SU-DHL-6 (cell line): Measurements from ENCODE around the gene CHRNA7.

ENCODE experiments used
- H2AFZ ChIP-seq: fragments of 200-600 bp; sonication (generic); 2 replicates; pipeline ENCODE4 v1.6.1; 2014; ENCODE audit warnings: low read depth, mild to moderate bottlenecking, moderate library complexity, mixed read lengths, antibody characterized with exemption, low read length; ENCODE audit not compliant: severe bottlenecking
- H3F3A ChIP-seq: fragments of 200-600 bp; shearing (Covaris generic); 2 replicates; pipeline ENCODE4 v1.6.0; 2016; ENCODE audit warnings: antibody characterized with exemption, mild to moderate bottlenecking; ENCODE audit not compliant: insufficient read depth
- H3K27ac ChIP-seq: fragments of 200-600 bp; sonication (generic); 2 replicates; pipeline ENCODE4 v1.5.1; 2016; ENCODE audit warnings: low read depth, mild to moderate bottlenecking, low read length, moderate library complexity, mixed read lengths
- H3K27me3 ChIP-seq: fragments of 200-600 bp; sonication (generic), shearing (Covaris generic); 2 replicates; pipeline ENCODE4 v1.6.0; 2014; ENCODE audit warnings: mild to moderate bottlenecking, low read length
- H3K36me3 ChIP-seq: fragments of 200-600 bp; sonication (generic); 2 replicates; pipeline ENCODE4 v1.6.1; 2014; ENCODE audit warnings: mild to moderate bottlenecking, low read length, mixed read lengths
- H3K4me2 ChIP-seq: fragments of 300-600, 200-600 bp; shearing (Covaris generic), sonication (generic); 2 replicates; pipeline ENCODE4 v1.6.0; 2014; ENCODE audit warnings: low read length, low read depth, mild to moderate bottlenecking; ENCODE audit not compliant: poor library complexity, severe bottlenecking
- H3K4me3 ChIP-seq: fragments of 200-600 bp; sonication (generic); 2 replicates; pipeline ENCODE4 v1.5.1; 2014; ENCODE audit warnings: antibody characterized with exemption, low read length, mild to moderate bottlenecking, mixed read lengths; ENCODE audit not compliant: insufficient read depth, poor library complexity, severe bottlenecking
- H3K79me2 ChIP-seq: fragments of 200-600 bp; sonication (generic); 2 replicates; pipeline ENCODE4 v1.6.1; 2014; ENCODE audit warnings: mild to moderate bottlenecking, low read length, moderate library complexity; ENCODE audit not compliant: insufficient read depth
- H3K9ac ChIP-seq: fragments of 200-600 bp; sonication (generic); 2 replicates; pipeline ENCODE4 v1.7.0; 2014; ENCODE audit warnings: mild to moderate bottlenecking, low read length
- H3K9me2 ChIP-seq: fragments of 200-600 bp; sonication (generic); replicated peaks from 2 replicates; pipeline ENCODE4 v1.6.1; 2014; ENCODE audit warnings: low read length; ENCODE audit not compliant: insufficient read depth
- H3K9me3 ChIP-seq: fragments of 200-600 bp; sonication (generic); 2 replicates; pipeline ENCODE4 v1.6.1; 2014; ENCODE audit warnings: low read length, mixed read lengths; ENCODE audit not compliant: insufficient read depth
- H4K20me1 ChIP-seq: fragments of 200-600 bp; sonication (generic); 2 replicates; pipeline ENCODE4 v1.6.1; 2014; ENCODE audit warnings: low read depth, mild to moderate bottlenecking, antibody characterized with exemption, low read length, moderate library complexity, mixed read lengths
- EZH2phosphoT487 ChIP-seq: fragments of 200-600 bp; sonication (generic), shearing (Covaris generic); conservative IDR thresholded peaks from 2 replicates; pipeline ENCODE4 v1.6.1; 2018; ENCODE audit warnings: mild to moderate bottlenecking, antibody characterized with exemption, low read length, moderate library complexity, mixed read lengths
- TF ChIP-seq, protein P1 (sequence below): fragments of 200-600 bp; sonication (generic); IDR thresholded peaks from one replicate; pipeline ENCODE4 v1.5.1; 2017; ENCODE audit warnings: antibody characterized with exemption, mild to moderate bottlenecking, low read length, moderate library complexity; ENCODE audit not compliant: insufficient read depth, poor library complexity, severe bottlenecking

Gene CHRNA7

GRCh38 chr15:32106401-32107381 is 76.4 kb downstream of the CHRNA7 start:
- H3K36me3 ChIP-seq = no peaks in the 10 kb centered on the region
- no peaks in the 10 kb centered on the region for H3F3A ChIP-seq
- H3K27ac ChIP-seq = no peak overlapping the region
- H3K4me2 ChIP-seq = no peak overlapping the region
- H3K9ac ChIP-seq = no peak overlapping the region
- no peak for TF ChIP-seq EZH2phosphoT487
- TF ChIP-seq, protein P1, sequence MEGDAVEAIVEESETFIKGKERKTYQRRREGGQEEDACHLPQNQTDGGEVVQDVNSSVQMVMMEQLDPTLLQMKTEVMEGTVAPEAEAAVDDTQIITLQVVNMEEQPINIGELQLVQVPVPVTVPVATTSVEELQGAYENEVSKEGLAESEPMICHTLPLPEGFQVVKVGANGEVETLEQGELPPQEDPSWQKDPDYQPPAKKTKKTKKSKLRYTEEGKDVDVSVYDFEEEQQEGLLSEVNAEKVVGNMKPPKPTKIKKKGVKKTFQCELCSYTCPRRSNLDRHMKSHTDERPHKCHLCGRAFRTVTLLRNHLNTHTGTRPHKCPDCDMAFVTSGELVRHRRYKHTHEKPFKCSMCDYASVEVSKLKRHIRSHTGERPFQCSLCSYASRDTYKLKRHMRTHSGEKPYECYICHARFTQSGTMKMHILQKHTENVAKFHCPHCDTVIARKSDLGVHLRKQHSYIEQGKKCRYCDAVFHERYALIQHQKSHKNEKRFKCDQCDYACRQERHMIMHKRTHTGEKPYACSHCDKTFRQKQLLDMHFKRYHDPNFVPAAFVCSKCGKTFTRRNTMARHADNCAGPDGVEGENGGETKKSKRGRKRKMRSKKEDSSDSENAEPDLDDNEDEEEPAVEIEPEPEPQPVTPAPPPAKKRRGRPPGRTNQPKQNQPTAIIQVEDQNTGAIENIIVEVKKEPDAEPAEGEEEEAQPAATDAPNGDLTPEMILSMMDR = no peak
- no peak overlapping the region for H3K4me3 ChIP-seq
- H2AFZ ChIP-seq = no peak overlapping the region
- no peaks in the 10 kb centered on the region for H3K27me3 ChIP-seq
- H4K20me1 ChIP-seq = no peaks in the 10 kb centered on the region
- no peaks in the 10 kb centered on the region for H3K79me2 ChIP-seq
- no peaks in the 10 kb centered on the region for H3K9me2 ChIP-seq
- H3K9me3 ChIP-seq = no peaks in the 10 kb centered on the region

DNA sequence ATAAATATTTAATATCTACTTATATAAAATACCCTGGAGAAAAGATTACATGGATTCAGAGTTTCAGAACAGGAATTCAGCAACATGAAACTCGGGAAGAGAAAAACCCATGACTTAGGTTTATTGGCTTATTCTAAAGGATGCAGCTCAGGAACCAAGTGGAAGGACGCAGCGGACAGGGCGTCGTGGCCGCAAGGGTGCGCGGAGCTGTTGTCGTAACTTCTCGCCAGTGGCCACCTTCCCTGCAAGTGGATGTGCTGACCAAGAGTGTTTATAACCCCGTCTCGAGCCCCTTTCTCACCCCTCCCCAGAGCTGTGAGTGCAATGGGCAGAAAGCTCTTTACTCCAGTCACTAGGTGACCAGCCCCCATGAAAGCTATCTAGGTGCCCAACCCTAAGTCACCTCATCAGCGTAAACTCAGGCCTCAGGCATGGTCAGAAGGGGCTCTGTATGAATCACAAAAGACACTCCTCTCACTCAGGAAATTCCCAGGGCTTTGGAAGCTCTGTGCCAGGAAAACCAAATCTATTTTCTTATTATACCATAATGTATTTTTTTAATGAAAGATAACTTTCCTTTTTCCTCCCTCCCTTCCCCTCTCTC is 77.3 kb downstream of the CHRNA7 start:
- no peak overlapping the region for H3K9ac ChIP-seq
- H3K27ac ChIP-seq = no peak overlapping the region
- TF ChIP-seq EZH2phosphoT487 = no peak
- TF ChIP-seq, protein P1 = no peak
- H4K20me1 ChIP-seq = no peaks in the 10 kb centered on the region
- no peak overlapping the region for H3K4me3 ChIP-seq
- H3K36me3 ChIP-seq = no peaks in the 10 kb centered on the region
- no peaks in the 10 kb centered on the region for H3K27me3 ChIP-seq
- no peak overlapping the region for H2AFZ ChIP-seq
- no peaks in the 10 kb centered on the region for H3K79me2 ChIP-seq
- no peaks in the 10 kb centered on the region for H3F3A ChIP-seq
- no peaks in the 10 kb centered on the region for H3K9me3 ChIP-seq
- no peak overlapping the region for H3K4me2 ChIP-seq
- H3K9me2 ChIP-seq = no peaks in the 10 kb centered on the region

- H3K27me3 ChIP-seq = no peaks in the 10 kb centered on the region
- H3K79me2 ChIP-seq = no peaks in the 10 kb centered on the region
- H4K20me1 ChIP-seq = no peaks in the 10 kb centered on the region
- TF ChIP-seq EZH2phosphoT487 = no peak
- TF ChIP-seq, protein P1 = no peak
- no peak overlapping the region for H3K27ac ChIP-seq
- H3K4me3 ChIP-seq = no peak overlapping the region
- no peaks in the 10 kb centered on the region for H3K9me2 ChIP-seq
- no peak overlapping the region for H3K9ac ChIP-seq
- no peaks in the 10 kb centered on the region for H3K36me3 ChIP-seq
- H2AFZ ChIP-seq = no peak overlapping the region
- H3F3A ChIP-seq = no peaks in the 10 kb centered on the region
- no peak overlapping the region for H3K4me2 ChIP-seq
- H3K9me3 ChIP-seq = no peaks in the 10 kb centered on the region
These were observed 78.3 kb downstream of the CHRNA7 start for GRCh38 chr15:32108661-32109060.
